ENCODE measurements around the gene JOSD1. TPM values are rescaled to one million over a fixed set of nuclear protein-coding genes. Genes with fewer than 3 reads are reported as not detected.

Gene JOSD1
- total and polyA plus RNA-seq, 2 donors (not counting 1 experiment from before 2014, with no cell fraction given): 78.7 to 94.8 TPM

- ChIA-PET POLR2A (interaction anchor here (0.7 kb wide), 1 partner anchor 105 kb away, joined by 4 read pairs; no protein-coding TSS in a partner anchor), CTCF (no interaction called here)
- Mint-ChIP-seq H3K4me3 (no peak overlapping the region), H3K4me1 (no peaks in the 10 kb centered on the region), H3K9me3 (ENCODE audit: insufficient read depth) (no peaks in the 10 kb centered on the region), H3K27me3 (peaks cover 14% of the 10 kb centered on the region), H3K27ac (no peak overlapping the region)
- Histone ChIP-seq H3K4me3 (ENCODE audit: control extremely low read depth in 1 of 5, extremely low read depth in 1 of 5, insufficient read depth in 1 of 5, low read depth in 2 of 5, low read length in 4 of 5) (no peak overlapping the region), H3K27ac (ENCODE audit: low read length in 2 of 2) (no peak overlapping the region), H3K79me2 (ENCODE audit: control insufficient read depth, insufficient read depth, low read length) (no peaks in the 10 kb centered on the region), H4K20me1 (ENCODE audit: control insufficient read depth, insufficient read depth, low read length, poor library complexity, severe bottlenecking) (no peaks in the 10 kb centered on the region), H3K4me2 (replicated peaks; ENCODE audit: low read depth, low read length, poor library complexity, severe bottlenecking) (no peak overlapping the region), H3K27me3 (replicated peaks in 1 of 4; ENCODE audit: control extremely low read depth in 1 of 4, control insufficient read depth in 3 of 4, insufficient read depth in 4 of 4, low read length in 3 of 4) (no peaks in the 10 kb centered on the region), H3K9me3 (ENCODE audit: control extremely low read depth in 1 of 3, control insufficient read depth in 2 of 3, insufficient read depth in 1 of 3, low read length in 2 of 3) (no peaks in the 10 kb centered on the region), H2AFZ (ENCODE audit: insufficient read depth, low read depth, low read length, poor library complexity, severe bottlenecking) (no peak overlapping the region), H3K4me1 (ENCODE audit: control insufficient read depth in 2 of 2, insufficient read depth in 2 of 2, low read length in 2 of 2) (no peaks in the 10 kb centered on the region), H3K9ac (ENCODE audit: low read length) (no peak overlapping the region), H3K36me3 (replicated peaks in 1 of 2; ENCODE audit: control extremely low read depth in 1 of 2, control insufficient read depth in 1 of 2, extremely low read depth in 1 of 2, insufficient read depth in 2 of 2, low read length in 1 of 2) (no peaks in the 10 kb centered on the region)
- ATAC-seq (ENCODE audit: low read depth) (no peak), DNase-seq (no peak)
- WGBS (ENCODE audit: insufficient coverage): no CpG with 5 or more reads among the region's 13 CpGs
- TF ChIP-seq EZH2 (IDR thresholded peaks at IDR 0.05; ENCODE audit: borderline replicate concordance, insufficient read depth, low read depth, low read length, poor library complexity, severe bottlenecking) (no peak), CTCF (IDR thresholded peaks at IDR 0.05) (no peak)
- intact Hi-C loops (cut with micrococcal nuclease): no loop called here
These were observed 59.2 kb downstream of the JOSD1 start for GRCh38 chr22:38641476-38642040.

GRCh38 chr22:38638728-38639127 lies 62.0 kb downstream of the JOSD1 start:
- WGBS (ENCODE audit: insufficient coverage): 100% methylated on average over 1 of the region's 3 CpGs
- H3K27ac Mint-ChIP-seq: no peak overlapping the region
- peaks cover 14% of the 10 kb centered on the region for H3K27me3 Mint-ChIP-seq
- ChIA-PET CTCF (no interaction called here), POLR2A (no interaction called here)
- Histone ChIP-seq H3K36me3 (replicated peaks in 1 of 2; ENCODE audit: control extremely low read depth in 1 of 2, control insufficient read depth in 1 of 2, extremely low read depth in 1 of 2, insufficient read depth in 2 of 2, low read length in 1 of 2) (no peaks in the 10 kb centered on the region), H3K9ac (ENCODE audit: low read length) (no peak overlapping the region), H3K4me1 (ENCODE audit: control insufficient read depth in 2 of 2, insufficient read depth in 2 of 2, low read length in 2 of 2) (no peaks in the 10 kb centered on the region), H3K27me3 (replicated peaks in 1 of 4; ENCODE audit: control extremely low read depth in 1 of 4, control insufficient read depth in 3 of 4, insufficient read depth in 4 of 4, low read length in 3 of 4) (no peaks in the 10 kb centered on the region), H2AFZ (ENCODE audit: insufficient read depth, low read depth, low read length, poor library complexity, severe bottlenecking) (no peak overlapping the region), H3K79me2 (ENCODE audit: control insufficient read depth, insufficient read depth, low read length) (no peaks in the 10 kb centered on the region), H3K9me3 (ENCODE audit: control extremely low read depth in 1 of 3, control insufficient read depth in 2 of 3, insufficient read depth in 1 of 3, low read length in 2 of 3) (no peaks in the 10 kb centered on the region), H3K4me3 (ENCODE audit: control extremely low read depth in 1 of 5, extremely low read depth in 1 of 5, insufficient read depth in 1 of 5, low read depth in 2 of 5, low read length in 4 of 5) (no peak overlapping the region), H3K27ac (ENCODE audit: low read length in 2 of 2) (no peak overlapping the region), H3K4me2 (replicated peaks; ENCODE audit: low read depth, low read length, poor library complexity, severe bottlenecking) (no peak overlapping the region), H4K20me1 (ENCODE audit: control insufficient read depth, insufficient read depth, low read length, poor library complexity, severe bottlenecking) (no peaks in the 10 kb centered on the region)
- ATAC-seq (ENCODE audit: low read depth) (no peak), DNase-seq (no peak)
- TF ChIP-seq EZH2 (IDR thresholded peaks at IDR 0.05; ENCODE audit: borderline replicate concordance, insufficient read depth, low read depth, low read length, poor library complexity, severe bottlenecking) (no peak), CTCF (IDR thresholded peaks at IDR 0.05) (no peak)
- no peaks in the 10 kb centered on the region for H3K4me1 Mint-ChIP-seq
- H3K4me3 Mint-ChIP-seq: no peak overlapping the region
- intact Hi-C loops (cut with micrococcal nuclease): no loop called here
- no peaks in the 10 kb centered on the region for H3K9me3 Mint-ChIP-seq (ENCODE audit: insufficient read depth)
